Keratinocyte (primary cell): ENCODE measurements around the gene PTPN13. TPM values are rescaled to one million over a fixed set of nuclear protein-coding genes. Genes with fewer than 3 reads are reported as not detected.

Experiments used
- DNase-seq: peaks from one replicate; pipeline ENCODE4 v3.0.0-alpha.2; 2011; ENCODE audit warnings: low read depth, missing footprints, low spot score
- FAIRE-seq: peaks from 2 replicates; lab custom pipeline; 2011; peaks lifted over from hg19 to GRCh38; lab: Jason Lieb, UNC
- H2AFZ ChIP-seq: 2 replicates; pipeline ENCODE4 v1.6.0; 2012; ENCODE audit warnings: low read length, control low read depth, inconsistent platforms; ENCODE audit not compliant: control insufficient read depth
- H3K27ac ChIP-seq: 2 replicates; pipeline ENCODE4 v1.5.1; 2011; ENCODE audit warnings: low read length; ENCODE audit not compliant: control insufficient read depth, insufficient read depth
- H3K27me3 ChIP-seq: 3 replicates; pipeline ENCODE4 v1.6.0; 2011; ENCODE audit warnings: low read length; ENCODE audit not compliant: control insufficient read depth, insufficient read depth; ENCODE audit errors: extremely low read depth
- H3K36me3 ChIP-seq, 2 experiments: 2 replicates in 1 of 2; 3 replicates in 1 of 2; pipeline ENCODE4 v1.5.1; 2011; ENCODE audit warnings: low read length in 2 of 2, mild to moderate bottlenecking in 1 of 2; ENCODE audit not compliant: control insufficient read depth in 2 of 2, insufficient read depth in 2 of 2; ENCODE audit errors: extremely low read depth in 1 of 2
- H3K4me1 ChIP-seq: 3 replicates; pipeline ENCODE4 v1.5.1; 2011; ENCODE audit warnings: low read length; ENCODE audit not compliant: control insufficient read depth, insufficient read depth; ENCODE audit errors: extremely low read depth
- H3K4me2 ChIP-seq: 3 replicates; pipeline ENCODE4 v1.6.0; 2011; ENCODE audit warnings: low read depth, low read length; ENCODE audit not compliant: control insufficient read depth, insufficient read depth; ENCODE audit errors: extremely low read depth
- H3K4me3 ChIP-seq, 3 experiments: fragments of 200-600 bp in 1 of 3; sonication (generic) in 1 of 3; 2 replicates in 2 of 3; 3 replicates in 1 of 3; pipeline ENCODE4 v1.5.1; 2011 to 2016; ENCODE audit warnings: low read length in 3 of 3, mild to moderate bottlenecking in 3 of 3, control low read depth in 2 of 3, inconsistent platforms in 1 of 3, low read depth in 1 of 3, mixed read lengths in 1 of 3, mixed run types in 1 of 3, moderate library complexity in 1 of 3; ENCODE audit not compliant: control insufficient read depth in 2 of 3, insufficient read depth in 2 of 3; ENCODE audit errors: extremely low read depth in 1 of 3
- H3K79me2 ChIP-seq: 2 replicates; pipeline ENCODE4 v1.6.0; 2012; ENCODE audit warnings: low read length; ENCODE audit not compliant: control insufficient read depth, insufficient read depth
- H3K9ac ChIP-seq: 3 replicates; pipeline ENCODE4 v1.6.0; 2011; ENCODE audit warnings: low read length; ENCODE audit not compliant: control insufficient read depth, insufficient read depth; ENCODE audit errors: extremely low read depth
- H3K9me1 ChIP-seq: 3 replicates; pipeline ENCODE4 v1.6.0; 2011; ENCODE audit warnings: low read length; ENCODE audit not compliant: control insufficient read depth, insufficient read depth; ENCODE audit errors: extremely low read depth
- H3K9me3 ChIP-seq: 2 replicates; pipeline ENCODE4 v1.5.1; 2012; ENCODE audit warnings: low read depth, low read length; ENCODE audit not compliant: control insufficient read depth
- H4K20me1 ChIP-seq: 3 replicates; pipeline ENCODE4 v1.6.0; 2011; ENCODE audit warnings: low read length; ENCODE audit not compliant: control insufficient read depth, insufficient read depth; ENCODE audit errors: extremely low read depth
- CTCF ChIP-seq, 3 experiments: IDR thresholded peaks in 1 of 3; conservative IDR thresholded peaks in 1 of 3; optimal IDR thresholded peaks in 1 of 3; 2 replicates in 2 of 3; 3 replicates in 1 of 3; pipeline versions ENCODE3 to v1.5.1; 2011; ENCODE audit warnings: low read length in 3 of 3, mild to moderate bottlenecking in 3 of 3, moderate library complexity in 2 of 3, control low read depth in 1 of 3, inconsistent platforms in 1 of 3; ENCODE audit not compliant: insufficient read depth in 2 of 3; ENCODE audit errors: extremely low read depth in 1 of 3
- EZH2 ChIP-seq: IDR thresholded peaks from one replicate; pipeline ENCODE4 v1.6.1; 2012; ENCODE audit warnings: inconsistent platforms, mild to moderate bottlenecking, low read length, moderate library complexity
- dilution Hi-C: fragments of 300-500 bp; cut with MboI; formaldehyde crosslinking; loops from one replicate; pipeline ENCODE4 v1.7.0; 2020; ENCODE audit warnings: low sequenced_read_pairs; ENCODE audit not compliant: extremely low pct_ligation_motif_present
- polyA plus RNA-seq, 5 experiments: library from polyadenylated mRNA; depleted of rRNA in 3 of 5; stranded (reverse) in 3 of 5; stranded (forward) in 1 of 5; unstranded in 1 of 5; fragments of >200 nt; gene quantifications; 1 replicate in 1 of 5; 2 replicates in 3 of 5; 3 replicates in 1 of 5; pipeline versions ENCODE4 v1.2.1 to v1.2.3, GENCODE V29; 2011 to 2012; ENCODE audit warnings: missing spikeins in 2 of 5, low read depth in 1 of 5, low replicate concordance in 1 of 5

The PTPN13 gene
- polyA plus RNA-seq, 1 donor (not counting 4 experiments of a cell fraction or from before 2014, with no cell fraction given): 37.6 TPM

- H3K27me3 ChIP-seq: no peaks in the 10 kb centered on the region
- no peak overlapping the region for H3K4me3 ChIP-seq
- no peak for DNase-seq
- no peak overlapping the region for H3K9ac ChIP-seq
- dilution Hi-C loops: no loop called here
- H3K4me1 ChIP-seq: peaks cover 4% of the 10 kb centered on the region
- H3K79me2 ChIP-seq: no peaks in the 10 kb centered on the region
- no peak overlapping the region for H2AFZ ChIP-seq
- no peaks in the 10 kb centered on the region for H3K9me3 ChIP-seq
- peaks cover 9 to 27% of the 10 kb centered on the region in 2 experiments for H3K36me3 ChIP-seq
- no peak for TF ChIP-seq CTCF (optimal IDR thresholded peaks at IDR 0.05 in 1 of 3, IDR thresholded peaks at IDR 0.05 in 1 of 3, conservative IDR thresholded peaks at IDR 0.05 in 1 of 3; ENCODE audit: extremely low read depth in 1 of 3, insufficient read depth in 2 of 3, low read length in 3 of 3)
- no peak for TF ChIP-seq EZH2
- no peak overlapping the region for H3K27ac ChIP-seq
- H4K20me1 ChIP-seq: no peaks in the 10 kb centered on the region
- no peak overlapping the region for H3K4me2 ChIP-seq
- H3K9me1 ChIP-seq: no peaks in the 10 kb centered on the region
- peak; percentile 20 for FAIRE-seq
Observed at GRCh38 chr4:86818841-86819240, 224.7 kb downstream of the PTPN13 start.

GRCh38 chr4:86819561-86819960, 225.4 kb downstream of the PTPN13 start:
- peaks cover 4% of the 10 kb centered on the region for H3K4me1 ChIP-seq
- no peak for FAIRE-seq

More at GRCh38 chr4:86819561-86819960, 225.4 kb downstream of the PTPN13 start:
- TF ChIP-seq EZH2: no peak
- no peak for TF ChIP-seq CTCF (optimal IDR thresholded peaks at IDR 0.05 in 1 of 3, IDR thresholded peaks at IDR 0.05 in 1 of 3, conservative IDR thresholded peaks at IDR 0.05 in 1 of 3; ENCODE audit: extremely low read depth in 1 of 3, insufficient read depth in 2 of 3, low read length in 3 of 3)
- H3K9me1 ChIP-seq: no peaks in the 10 kb centered on the region
- dilution Hi-C loops: no loop called here
- H3K9ac ChIP-seq: no peak overlapping the region
- DNase-seq: no peak
- no peak overlapping the region for H3K27ac ChIP-seq
- H3K4me2 ChIP-seq: no peak overlapping the region
- no peaks in the 10 kb centered on the region for H3K9me3 ChIP-seq
- H3K27me3 ChIP-seq: no peaks in the 10 kb centered on the region
- no peak overlapping the region for H3K4me3 ChIP-seq
- H2AFZ ChIP-seq: no peak overlapping the region
- H3K79me2 ChIP-seq: no peaks in the 10 kb centered on the region
- H4K20me1 ChIP-seq: no peaks in the 10 kb centered on the region
- peaks cover 12 to 26% of the 10 kb centered on the region in 2 experiments for H3K36me3 ChIP-seq
